HCT116 (cell line): ENCODE measurements around the gene RABGGTA.

Experiments used
- CTCF ChIP-seq, 3 experiments: fragments of 200-600 bp in 1 of 3; sonication (generic) in 1 of 3; IDR thresholded peaks in 2 of 3; conservative IDR thresholded peaks in 1 of 3; 2 replicates each; pipeline ENCODE4 v1.5.1; 2012 to 2017; ENCODE audit warnings: low read depth in 2 of 3, low read length in 2 of 3, antibody characterized with exemption in 1 of 3, borderline replicate concordance in 1 of 3, control low read depth in 1 of 3, mild to moderate bottlenecking in 1 of 3, mixed read lengths in 1 of 3, mixed run types in 1 of 3, moderate library complexity in 1 of 3; ENCODE audit not compliant: insufficient read depth in 1 of 3
- EGR1 ChIP-seq: IDR thresholded peaks from 2 replicates; pipeline ENCODE4 v1.6.1; 2012; ENCODE audit warnings: low read depth
- JUND ChIP-seq: IDR thresholded peaks from 2 replicates; pipeline ENCODE4 v1.6.1; 2012
- RAD21 ChIP-seq: IDR thresholded peaks from 2 replicates; pipeline ENCODE4 v1.6.1; 2012; ENCODE audit warnings: low read depth, mild to moderate bottlenecking
- ZNF274 ChIP-seq: fragments of 200-500 bp; sonication (Bioruptor generic); IDR thresholded peaks from 2 replicates; pipeline ENCODE4 v1.6.1; 2014; ENCODE audit warnings: mild to moderate bottlenecking, low read depth, low read length, inconsistent platforms

GRCh38 chr14:24267516-24267915 lies 3.9 kb downstream of the RABGGTA start:
- no peak for TF ChIP-seq ZNF274
- TF ChIP-seq CTCF (IDR thresholded peaks at IDR 0.05 in 2 of 3, conservative IDR thresholded peaks at IDR 0.05 in 1 of 3; ENCODE audit: borderline replicate concordance in 1 of 3, insufficient read depth in 1 of 3, low read depth in 2 of 3, low read length in 2 of 3), result no peak
- no peak for TF ChIP-seq RAD21
- no peak for TF ChIP-seq EGR1
- TF ChIP-seq JUND, result no peak
